ENCODE data around the gene CTRL.

The CTRL gene

GRCh38 chr16:67927131-67927941 is 4.3 kb downstream of the CTRL start:
- Histone ChIP-seq H3K4me3 (ENCODE audit: low read depth, low read length) (no peak overlapping the region), H3K36me3 (peaks cover 5% of the 10 kb centered on the region; the same call in 1 of the 2 replicates)

GRCh38 chr16:67926181-67926750 is 5.4 kb downstream of the CTRL start:
- Histone ChIP-seq H3K4me3 (ENCODE audit: low read depth, low read length) (peak overlapping the region; percentile 18), H3K36me3 (peaks cover 5% of the 10 kb centered on the region; the same call in 1 of the 2 replicates), H3K4me1 (peaks cover 19% of the 10 kb centered on the region), H3K9me3 (no peaks in the 10 kb centered on the region), H3K27me3 (no peaks in the 10 kb centered on the region)
- DNase-seq: peak; percentile 67
- TF ChIP-seq CTCF (IDR thresholded peaks at IDR 0.05; ENCODE audit: low read depth, low read length): peak; percentile 22

More at GRCh38 chr16:67927131-67927941, 4.3 kb downstream of the CTRL start:
- Histone ChIP-seq H3K9me3 (no peaks in the 10 kb centered on the region), H3K27me3 (no peaks in the 10 kb centered on the region), H3K4me1 (peaks cover 19% of the 10 kb centered on the region)
- no peak for DNase-seq
- no peak for TF ChIP-seq CTCF (IDR thresholded peaks at IDR 0.05; ENCODE audit: low read depth, low read length)

GRCh38 chr16:67924140-67924906 is 7.3 kb downstream of the CTRL start:
- no peaks in the 10 kb centered on the region for H3K9me3 ChIP-seq
- H3K4me1 ChIP-seq: peaks cover 19% of the 10 kb centered on the region
- no peak overlapping the region for H3K4me3 ChIP-seq (ENCODE audit: low read depth, low read length)
- TF ChIP-seq CTCF (IDR thresholded peaks at IDR 0.05; ENCODE audit: low read depth, low read length): no peak
- H3K27me3 ChIP-seq: no peaks in the 10 kb centered on the region
- H3K36me3 ChIP-seq: peaks cover 5% of the 10 kb centered on the region; the same call in 1 of the 2 replicates
- no peak for DNase-seq

- Histone ChIP-seq H3K4me3 (ENCODE audit: low read depth, low read length) (no peak overlapping the region), H3K9me3 (no peaks in the 10 kb centered on the region), H3K4me1 (peaks cover 19% of the 10 kb centered on the region), H3K27me3 (no peaks in the 10 kb centered on the region), H3K36me3 (peaks cover 5% of the 10 kb centered on the region; the same call in 1 of the 2 replicates)
- no peak for TF ChIP-seq CTCF (IDR thresholded peaks at IDR 0.05; ENCODE audit: low read depth, low read length)
- DNase-seq: peak; percentile 7
Observed at GRCh38 chr16:67923414-67924116, 8.1 kb downstream of the CTRL start.

- Histone ChIP-seq H3K4me3 (ENCODE audit: low read depth, low read length) (no peak overlapping the region), H3K27me3 (no peaks in the 10 kb centered on the region), H3K9me3 (no peaks in the 10 kb centered on the region), H3K36me3 (peaks cover 5% of the 10 kb centered on the region; the same call in 1 of the 2 replicates), H3K4me1 (peaks cover 20% of the 10 kb centered on the region)
- peak; percentile 13 for DNase-seq
- TF ChIP-seq CTCF (IDR thresholded peaks at IDR 0.05; ENCODE audit: low read depth, low read length): no peak; the same call in 1 of the 2 replicates
Observed at GRCh38 chr16:67922740-67923139, 8.9 kb downstream of the CTRL start.
